ENCODE measurements around the gene SHMT1.
"Not testable (repeated sequence)": the region's sequence is repeated elsewhere in the genome, so short reads cannot be mapped to it uniquely, and the experiment has no call there.

GRCh38 chr17:18403166-18403565 lies 39.8 kb upstream of the SHMT1 start:
- TF ChIP-seq, protein P1, sequence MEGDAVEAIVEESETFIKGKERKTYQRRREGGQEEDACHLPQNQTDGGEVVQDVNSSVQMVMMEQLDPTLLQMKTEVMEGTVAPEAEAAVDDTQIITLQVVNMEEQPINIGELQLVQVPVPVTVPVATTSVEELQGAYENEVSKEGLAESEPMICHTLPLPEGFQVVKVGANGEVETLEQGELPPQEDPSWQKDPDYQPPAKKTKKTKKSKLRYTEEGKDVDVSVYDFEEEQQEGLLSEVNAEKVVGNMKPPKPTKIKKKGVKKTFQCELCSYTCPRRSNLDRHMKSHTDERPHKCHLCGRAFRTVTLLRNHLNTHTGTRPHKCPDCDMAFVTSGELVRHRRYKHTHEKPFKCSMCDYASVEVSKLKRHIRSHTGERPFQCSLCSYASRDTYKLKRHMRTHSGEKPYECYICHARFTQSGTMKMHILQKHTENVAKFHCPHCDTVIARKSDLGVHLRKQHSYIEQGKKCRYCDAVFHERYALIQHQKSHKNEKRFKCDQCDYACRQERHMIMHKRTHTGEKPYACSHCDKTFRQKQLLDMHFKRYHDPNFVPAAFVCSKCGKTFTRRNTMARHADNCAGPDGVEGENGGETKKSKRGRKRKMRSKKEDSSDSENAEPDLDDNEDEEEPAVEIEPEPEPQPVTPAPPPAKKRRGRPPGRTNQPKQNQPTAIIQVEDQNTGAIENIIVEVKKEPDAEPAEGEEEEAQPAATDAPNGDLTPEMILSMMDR (IDR thresholded peaks at IDR 0.05): not testable (repeated sequence)
- TF ChIP-seq POLR2A (IDR thresholded peaks at IDR 0.05): not testable (repeated sequence)

All from Peyer's patch (tissue), 4 donors.